ENCODE data around the gene PAX5.
"Not testable (repeated sequence)": the region's sequence is repeated elsewhere in the genome, so short reads cannot be mapped to it uniquely, and the experiment has no call there.

DNA sequence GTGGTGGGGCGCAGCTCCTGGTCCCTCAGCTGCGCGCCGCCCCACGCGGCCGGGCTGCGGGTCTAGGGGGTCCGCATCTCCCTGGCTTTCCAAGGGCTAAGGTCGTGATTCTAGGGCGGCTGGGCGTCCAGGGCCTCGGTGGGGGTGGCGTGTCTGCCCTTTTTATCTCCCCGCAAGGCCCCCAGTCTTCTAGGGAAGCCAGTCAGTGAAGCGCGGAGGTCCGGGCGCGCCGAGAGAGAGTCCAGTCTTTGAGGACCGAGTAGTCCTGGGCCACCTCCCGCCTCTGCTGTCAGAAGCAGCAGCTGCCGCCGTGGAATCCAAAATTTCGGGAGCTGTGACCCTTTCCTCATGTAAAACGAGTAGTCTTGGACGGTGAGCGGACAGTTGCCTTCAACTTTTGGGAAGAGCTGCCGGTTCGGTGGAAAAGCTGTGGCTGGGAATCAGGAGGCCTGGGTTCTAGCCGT is 46.1 kb upstream of the PAX5 start:
- TF ChIP-seq, protein P1, sequence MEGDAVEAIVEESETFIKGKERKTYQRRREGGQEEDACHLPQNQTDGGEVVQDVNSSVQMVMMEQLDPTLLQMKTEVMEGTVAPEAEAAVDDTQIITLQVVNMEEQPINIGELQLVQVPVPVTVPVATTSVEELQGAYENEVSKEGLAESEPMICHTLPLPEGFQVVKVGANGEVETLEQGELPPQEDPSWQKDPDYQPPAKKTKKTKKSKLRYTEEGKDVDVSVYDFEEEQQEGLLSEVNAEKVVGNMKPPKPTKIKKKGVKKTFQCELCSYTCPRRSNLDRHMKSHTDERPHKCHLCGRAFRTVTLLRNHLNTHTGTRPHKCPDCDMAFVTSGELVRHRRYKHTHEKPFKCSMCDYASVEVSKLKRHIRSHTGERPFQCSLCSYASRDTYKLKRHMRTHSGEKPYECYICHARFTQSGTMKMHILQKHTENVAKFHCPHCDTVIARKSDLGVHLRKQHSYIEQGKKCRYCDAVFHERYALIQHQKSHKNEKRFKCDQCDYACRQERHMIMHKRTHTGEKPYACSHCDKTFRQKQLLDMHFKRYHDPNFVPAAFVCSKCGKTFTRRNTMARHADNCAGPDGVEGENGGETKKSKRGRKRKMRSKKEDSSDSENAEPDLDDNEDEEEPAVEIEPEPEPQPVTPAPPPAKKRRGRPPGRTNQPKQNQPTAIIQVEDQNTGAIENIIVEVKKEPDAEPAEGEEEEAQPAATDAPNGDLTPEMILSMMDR (conservative IDR thresholded peaks at IDR 0.05): not testable (repeated sequence)
- TF ChIP-seq ZFX (IDR thresholded peaks at IDR 0.05): not testable (repeated sequence)
